NCI-H82 treated with DMSO at 0.1 percent for 48 hours (cell line): ENCODE results near the gene SLC24A4.
"Not testable (repeated sequence)": the region's sequence is repeated elsewhere in the genome, so short reads cannot be mapped to it uniquely, and the experiment has no call there.

Experiments
- DNase-seq: peaks from one replicate; lab custom pipeline; 2025; ENCODE audit not compliant: unreplicated experiment; lab: John Stamatoyannopoulos, UW

Gene SLC24A4

DNA sequence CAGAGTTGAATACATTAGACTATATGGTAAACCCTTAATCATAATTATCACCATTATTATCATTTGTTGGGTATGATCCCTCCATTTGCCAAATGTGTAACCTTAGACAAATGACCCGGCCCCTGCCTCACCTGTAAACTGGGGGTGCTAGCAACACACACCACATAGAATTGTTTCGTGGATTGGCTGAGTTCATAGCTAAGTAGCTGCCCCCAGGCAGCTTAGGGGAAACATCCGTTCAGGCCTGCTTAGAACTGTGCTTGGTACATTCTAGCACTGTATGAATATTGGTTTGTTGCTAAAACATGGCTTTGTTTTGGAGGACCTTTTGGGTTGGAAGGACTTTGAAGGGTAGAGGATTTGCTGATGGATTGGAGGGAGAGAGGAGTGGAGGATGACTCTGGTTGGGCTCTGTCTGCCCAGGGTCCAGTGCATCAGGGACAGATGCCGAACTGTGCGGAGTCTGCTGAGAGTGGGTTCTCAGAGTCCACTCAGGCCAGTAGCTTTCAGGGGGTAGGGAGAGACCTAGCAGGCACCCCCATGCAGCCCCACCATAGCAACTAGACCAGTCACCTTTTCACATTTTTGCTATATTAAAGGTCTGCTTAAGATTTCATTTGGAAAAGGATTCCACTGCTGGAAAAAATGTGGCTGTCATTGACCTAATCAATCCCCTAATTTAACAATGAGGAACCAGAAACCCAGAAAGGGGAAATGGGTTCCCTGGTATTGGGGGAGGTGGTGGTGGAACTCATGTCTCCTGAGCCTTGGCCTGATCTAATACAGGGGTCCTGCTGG is 192.8 kb downstream of the SLC24A4 start:
- DNase-seq = no peak

DNA sequence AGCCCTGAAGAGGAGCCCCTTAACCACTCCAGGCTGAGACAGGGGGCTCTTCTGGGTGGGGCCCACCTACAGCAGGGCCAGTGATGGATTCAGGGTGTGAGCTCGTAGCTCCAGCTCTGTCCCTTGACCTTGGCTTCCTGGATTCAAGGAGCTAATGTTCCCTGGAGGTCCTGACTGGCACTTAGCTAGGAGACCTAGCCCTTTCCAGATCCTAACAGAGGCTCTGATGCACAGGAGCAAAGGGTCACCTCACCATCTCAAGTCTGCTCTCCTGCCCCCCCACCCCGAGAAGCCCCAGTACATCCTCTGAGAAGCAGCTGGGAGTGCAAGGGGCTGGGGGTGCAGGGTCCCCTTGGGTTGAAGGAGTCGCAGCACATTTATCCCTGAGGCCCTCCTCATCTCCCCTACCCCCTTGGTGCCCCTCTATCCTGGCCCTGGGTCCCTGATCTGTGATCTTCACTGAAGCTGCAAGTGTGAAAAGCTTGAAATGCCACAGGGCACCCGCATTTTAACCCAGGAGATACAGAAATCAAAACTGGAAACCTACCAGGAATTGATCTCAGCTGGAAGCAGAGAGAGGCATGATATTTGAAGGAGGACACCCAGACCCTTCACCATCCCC is 193.5 kb downstream of the SLC24A4 start:
- no peak for DNase-seq

DNA sequence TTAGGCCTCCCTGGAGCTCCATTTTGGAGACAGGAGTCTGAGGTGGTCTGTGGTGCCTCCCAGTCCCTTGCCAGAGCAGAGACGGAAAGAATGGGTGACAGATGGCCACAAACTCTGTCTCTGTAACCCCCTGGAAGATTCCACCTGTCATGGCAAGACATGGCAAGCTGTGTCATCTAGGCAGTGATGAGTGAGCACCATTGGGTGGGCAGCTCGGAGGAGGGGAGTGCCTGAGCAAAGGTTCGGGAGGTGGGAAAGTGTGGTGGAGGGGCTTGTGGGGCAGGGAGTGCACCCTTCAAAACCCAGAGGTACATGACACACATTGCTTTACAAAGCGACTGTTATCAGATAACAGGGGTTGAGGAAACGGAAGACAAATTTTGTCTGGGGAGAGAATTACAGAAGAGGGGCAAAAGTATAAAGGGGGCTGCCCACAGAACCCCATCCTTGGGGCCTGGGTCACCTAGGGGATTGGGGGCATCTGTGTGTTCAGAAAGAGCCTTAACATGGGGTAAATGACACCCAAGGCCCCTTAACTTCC is 194.1 kb downstream of the SLC24A4 start:
- no peak for DNase-seq

DNA sequence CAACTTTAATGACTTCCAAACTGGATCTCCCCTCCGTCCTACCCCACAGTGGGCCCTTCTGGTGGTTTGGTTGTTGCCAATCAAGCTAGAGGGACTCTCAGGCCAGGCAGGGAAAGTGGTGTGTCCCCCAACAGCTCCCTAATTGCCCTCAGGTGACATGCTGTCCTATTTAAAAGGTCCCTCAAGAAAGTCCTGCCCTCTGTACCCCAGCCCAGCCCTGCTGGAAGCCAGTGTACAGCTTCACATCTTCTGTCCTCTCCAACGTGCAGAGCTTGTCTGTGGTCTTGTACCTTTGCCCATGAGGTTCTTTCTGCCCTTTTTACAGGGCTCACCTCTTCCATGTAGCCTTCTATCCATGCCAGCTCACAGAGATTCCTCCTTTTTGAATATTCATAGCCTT is 194.8 kb downstream of the SLC24A4 start:
- DNase-seq = no peak

DNA sequence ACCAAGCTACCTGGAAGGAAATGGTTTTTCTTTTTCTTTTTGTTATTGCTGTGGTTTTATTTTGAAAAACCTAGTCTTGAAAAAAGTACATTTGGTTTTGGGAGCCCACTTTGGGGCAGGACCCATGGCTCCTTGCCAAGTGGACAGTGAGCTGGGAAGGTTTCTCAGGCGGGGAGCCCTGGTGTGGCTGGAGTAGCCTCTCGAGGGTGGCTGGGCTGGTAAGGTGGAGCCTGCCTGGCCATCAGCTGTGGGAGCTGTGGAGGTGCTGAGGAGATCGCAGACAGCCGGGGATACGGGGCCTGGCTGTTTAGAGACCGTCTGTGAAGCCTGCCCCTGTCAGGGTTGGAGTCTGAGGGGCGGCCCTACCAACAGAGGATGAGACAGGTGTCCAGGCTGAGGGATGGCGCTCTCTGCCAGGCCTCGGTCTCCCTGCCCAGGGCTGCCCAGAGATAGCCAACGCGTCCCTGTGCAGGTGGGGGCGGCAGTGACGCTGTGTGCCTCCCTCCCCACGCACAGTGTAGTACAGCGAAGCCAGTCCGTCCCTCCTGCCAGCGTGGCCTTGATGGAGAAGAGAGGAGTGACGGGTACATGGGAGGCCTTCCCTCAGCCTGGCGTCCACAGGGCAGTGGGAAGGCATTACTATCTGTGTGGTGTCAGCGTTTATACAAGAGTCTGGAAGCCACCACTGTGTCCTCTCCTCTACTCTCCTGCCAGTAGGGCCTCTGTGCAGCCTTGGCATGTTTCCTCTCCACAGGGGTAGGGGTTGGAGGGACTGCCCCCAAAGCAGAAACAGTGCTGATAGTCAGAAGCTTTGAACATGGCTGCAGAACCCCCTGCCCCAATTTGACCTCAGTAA is 196.5 kb downstream of the SLC24A4 start:
- DNase-seq = no peak

DNA sequence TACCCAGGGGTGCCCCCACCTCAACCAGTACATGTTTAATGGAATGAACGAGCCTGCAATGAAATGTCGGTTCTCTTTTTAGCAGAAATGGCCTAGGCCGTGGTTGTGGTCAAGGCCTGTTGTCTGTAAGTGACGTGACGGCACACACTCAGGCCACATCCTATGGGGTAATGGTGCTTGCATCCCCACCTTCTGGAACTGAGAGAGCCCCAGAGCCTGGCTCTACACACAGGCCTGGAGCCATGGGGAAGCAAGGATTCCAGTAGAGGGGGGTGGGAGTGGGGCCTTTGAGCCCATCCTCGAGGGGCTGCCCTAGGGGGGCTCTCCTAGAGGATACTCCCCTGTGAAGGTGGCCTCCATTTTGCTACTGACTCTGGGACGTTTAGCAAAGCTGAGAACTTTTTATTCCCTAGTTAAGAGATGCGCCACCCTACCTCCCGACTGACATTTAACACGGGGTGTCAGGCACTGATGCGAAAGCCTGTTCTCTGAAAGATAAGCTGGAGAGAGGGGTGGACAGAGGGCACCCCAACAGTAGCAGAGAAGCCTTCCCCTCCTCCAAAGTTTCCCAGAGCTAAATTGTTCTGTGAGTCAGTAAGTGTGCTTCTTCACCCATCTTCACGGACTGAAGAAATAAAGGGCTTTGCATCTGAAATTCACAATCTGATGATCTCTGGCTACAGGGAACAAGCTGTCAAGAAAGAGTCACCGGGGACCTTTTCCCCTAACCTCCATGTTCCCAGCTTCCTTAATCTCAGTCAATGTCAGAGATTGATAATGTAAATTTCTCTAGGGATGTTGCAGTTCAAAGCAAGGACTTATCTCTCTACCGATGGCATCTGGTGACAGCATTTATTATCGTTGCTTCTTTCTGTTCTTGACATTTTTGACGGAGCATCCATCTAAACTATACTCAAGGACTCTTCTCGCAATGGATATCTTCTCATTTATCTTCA is 197.4 kb downstream of the SLC24A4 start:
- DNase-seq = no peak

DNA sequence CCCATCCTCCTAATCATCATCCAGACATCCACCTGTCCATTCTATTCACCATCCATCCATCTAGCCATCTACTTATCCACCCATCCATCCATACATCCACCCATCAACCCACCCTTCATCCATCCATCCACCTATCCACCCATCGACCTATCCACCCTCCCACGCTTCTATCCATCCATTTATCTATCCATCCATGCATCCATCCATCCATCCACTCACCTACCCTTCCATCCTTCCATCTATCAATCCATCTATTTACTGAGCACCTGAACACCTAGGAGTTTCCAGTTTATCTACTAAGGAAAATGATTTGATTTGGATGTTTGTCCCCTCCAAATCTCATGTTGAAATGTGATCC is 198.1 kb downstream of the SLC24A4 start:
- no peak for DNase-seq

DNA sequence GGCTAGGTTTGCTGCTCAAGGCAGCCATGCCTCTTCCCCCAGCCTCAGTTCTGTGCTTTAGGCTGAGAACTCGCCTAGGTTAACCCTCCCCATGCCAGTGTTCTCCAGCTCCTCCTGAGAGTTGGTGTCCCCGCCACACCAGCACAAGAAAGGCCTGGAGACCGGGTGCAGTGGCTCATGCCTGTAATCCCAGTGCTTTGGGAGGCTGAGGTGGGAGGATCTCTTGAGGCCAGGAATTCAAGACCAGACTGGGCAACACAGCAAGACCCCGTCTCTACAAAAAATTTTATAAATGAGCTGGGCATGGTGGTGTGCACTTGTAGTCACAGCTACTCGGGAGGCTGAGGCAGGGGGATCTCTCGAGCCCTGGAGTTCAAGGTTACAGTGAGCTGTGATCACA is 200.8 kb downstream of the SLC24A4 start:
- DNase-seq = no peak

DNA sequence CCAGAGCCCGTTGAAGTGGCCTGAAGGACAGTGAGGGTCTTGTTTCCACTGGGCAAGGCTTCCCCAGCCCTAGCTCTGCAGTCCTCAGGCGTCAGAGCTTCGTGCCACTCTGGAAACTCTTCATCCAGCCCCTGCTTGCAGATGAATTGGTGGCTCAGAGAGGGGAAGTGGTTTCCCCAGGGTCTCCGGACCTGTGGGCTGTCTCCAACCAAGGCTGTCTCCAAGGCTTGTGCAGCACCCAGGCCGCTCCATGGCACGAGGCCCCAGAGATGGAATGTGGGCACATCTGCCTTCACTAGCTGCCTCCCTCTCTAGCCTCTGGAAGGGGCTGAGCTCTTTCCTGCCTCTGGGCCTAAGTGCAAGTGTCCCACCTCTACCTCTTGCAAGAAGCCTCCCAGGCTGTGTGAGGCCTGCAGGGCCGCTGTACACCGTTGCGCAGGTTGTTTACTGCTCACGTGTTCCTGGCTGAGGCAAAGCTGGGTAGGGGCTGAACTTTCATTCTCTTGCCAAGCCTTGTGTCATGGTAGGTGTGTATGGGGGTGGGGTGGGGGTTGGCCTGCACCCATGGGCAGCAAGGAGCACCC is 201.7 kb downstream of the SLC24A4 start:
- DNase-seq = no peak

DNA sequence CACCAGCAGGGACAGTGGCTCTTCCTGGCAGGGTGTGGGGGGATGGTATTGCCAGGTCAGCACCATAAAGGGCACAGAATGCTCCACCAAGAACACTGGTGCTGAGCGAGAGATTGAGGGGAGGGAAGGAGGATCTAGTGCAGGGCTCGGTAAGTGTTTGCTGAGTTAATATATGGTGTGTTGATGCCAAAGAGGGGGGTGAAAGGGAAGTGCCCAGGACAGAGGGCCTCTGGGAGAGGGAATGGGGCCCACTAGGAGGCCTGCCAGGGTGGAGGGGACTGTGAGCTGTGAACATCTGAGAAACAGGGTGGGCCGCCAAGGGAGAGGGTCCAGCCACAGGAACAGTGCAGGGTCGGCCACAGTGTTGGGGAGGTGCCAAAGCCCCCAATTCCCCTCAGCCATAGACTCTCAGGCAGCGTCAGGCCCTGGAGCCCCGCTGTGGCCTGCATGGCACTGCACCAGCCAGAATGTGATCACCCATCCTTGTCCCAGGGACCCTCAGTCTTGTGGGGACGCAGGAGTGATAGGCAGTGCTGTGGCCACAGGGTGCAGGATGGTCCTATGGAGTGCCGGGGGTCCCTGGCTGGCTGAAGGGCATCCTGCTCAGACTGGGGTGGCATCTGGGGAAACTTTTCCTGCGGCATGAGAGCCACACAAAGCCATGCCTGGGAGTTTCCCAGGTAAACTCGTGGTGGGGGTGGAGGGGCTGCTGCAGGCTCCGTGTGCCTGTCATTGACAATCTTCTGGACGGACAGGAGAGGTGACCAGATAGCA is 202.5 kb downstream of the SLC24A4 start:
- no peak for DNase-seq

DNA sequence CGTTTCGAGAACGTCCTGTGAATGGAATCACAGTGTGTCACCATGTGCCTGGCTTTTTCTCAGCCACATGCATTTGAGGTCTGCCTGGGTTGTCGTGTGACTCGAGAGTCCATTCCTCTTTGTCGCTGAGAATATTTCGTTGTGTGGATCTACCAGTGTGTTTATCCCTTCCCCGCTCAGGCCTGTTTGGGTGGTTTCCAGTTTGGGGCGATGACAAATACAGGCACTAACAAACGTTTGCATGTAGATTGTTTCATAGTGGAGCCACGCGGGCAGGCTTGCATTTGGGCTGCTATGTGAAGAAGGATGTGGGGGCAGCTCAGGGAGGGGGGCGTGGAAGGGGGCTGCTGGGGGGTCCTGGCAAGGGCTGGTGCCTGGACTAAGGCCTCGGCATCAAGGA is 204.8 kb downstream of the SLC24A4 start:
- no peak for DNase-seq

DNA sequence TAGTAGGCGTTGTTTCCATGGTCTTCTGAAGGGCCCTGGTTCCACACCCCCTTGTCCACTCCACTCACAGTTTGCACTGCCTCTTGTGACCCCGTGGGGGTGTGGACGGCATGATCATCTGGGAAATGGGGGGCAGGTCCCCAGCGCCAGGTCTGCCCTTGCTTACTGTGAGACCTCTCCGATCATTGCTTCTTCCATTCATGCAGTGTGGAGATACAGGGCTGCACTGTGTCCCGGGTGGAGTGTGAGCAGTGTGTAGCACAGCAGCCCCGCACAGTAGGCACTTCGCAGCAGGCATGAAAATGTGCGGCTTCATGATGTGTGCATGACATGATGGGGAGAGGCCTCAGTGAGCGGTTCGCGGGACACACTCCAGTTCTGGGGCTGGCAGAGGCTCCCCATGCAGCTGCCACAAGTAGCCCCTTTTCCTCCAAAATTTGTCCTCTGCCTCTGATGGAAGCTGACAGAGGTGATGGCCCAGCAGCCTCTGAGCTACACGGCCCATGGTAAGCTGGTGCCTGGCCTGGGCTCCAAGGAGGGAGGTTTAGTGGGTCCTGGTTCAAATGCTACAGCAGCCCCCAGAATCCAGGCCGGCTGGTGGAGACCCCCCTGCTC is 205.6 kb downstream of the SLC24A4 start:
- DNase-seq = no peak

DNA sequence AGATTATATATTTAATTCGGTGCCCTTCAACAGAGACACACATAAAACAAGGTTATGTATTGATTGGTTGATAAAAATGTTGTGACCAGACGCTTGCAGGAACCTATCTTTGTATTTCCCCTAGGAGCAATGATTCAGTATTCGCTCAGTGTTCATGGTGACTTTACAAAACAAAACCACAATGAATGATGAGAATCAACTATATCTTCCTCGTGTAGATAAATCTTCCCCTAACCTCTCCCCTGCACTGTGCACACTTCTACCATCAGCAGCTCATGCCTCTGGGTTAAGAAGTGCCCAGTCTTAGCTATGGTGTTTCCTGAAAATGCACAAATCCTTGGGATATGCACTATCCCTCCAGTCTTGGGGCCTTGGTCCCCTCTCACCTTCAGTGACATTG is 206.9 kb downstream of the SLC24A4 start:
- no peak for DNase-seq

DNA sequence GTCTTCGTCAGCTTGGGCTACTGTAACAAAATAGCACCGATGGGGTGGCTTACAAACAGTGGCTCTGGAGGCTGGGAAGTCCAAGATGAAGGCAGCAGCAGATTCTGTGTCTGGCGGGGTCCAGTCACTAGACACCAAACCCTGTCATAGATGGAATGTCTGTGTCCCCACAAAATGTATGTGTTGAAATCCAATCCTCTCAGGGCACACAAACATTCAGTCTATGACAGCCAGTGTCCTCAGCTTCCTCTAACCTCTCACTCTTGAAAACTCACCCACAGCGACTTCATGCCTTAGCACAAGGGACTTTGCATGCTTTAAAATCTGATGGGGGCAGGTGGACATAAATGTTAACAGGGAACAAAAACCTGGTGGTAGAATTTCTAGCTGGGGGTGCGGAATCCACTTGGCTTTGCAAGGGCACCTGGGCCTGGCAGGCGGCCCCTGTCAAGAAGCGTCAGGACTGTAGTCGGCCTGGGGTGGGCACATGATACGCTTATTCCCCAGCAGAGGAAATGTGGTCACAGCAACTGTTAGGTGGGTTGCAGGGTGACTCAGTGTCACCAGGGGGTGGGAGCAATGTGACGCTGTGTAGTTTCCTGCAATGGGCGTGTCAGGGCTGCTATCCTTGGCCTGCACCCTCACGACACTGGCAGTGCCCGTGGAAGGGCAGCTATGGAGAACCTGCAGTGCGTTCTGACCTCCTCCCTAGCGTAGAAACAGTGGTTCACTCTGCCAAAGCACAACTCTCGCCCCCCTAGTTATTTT is 208.3 kb downstream of the SLC24A4 start:
- DNase-seq = no peak

DNA sequence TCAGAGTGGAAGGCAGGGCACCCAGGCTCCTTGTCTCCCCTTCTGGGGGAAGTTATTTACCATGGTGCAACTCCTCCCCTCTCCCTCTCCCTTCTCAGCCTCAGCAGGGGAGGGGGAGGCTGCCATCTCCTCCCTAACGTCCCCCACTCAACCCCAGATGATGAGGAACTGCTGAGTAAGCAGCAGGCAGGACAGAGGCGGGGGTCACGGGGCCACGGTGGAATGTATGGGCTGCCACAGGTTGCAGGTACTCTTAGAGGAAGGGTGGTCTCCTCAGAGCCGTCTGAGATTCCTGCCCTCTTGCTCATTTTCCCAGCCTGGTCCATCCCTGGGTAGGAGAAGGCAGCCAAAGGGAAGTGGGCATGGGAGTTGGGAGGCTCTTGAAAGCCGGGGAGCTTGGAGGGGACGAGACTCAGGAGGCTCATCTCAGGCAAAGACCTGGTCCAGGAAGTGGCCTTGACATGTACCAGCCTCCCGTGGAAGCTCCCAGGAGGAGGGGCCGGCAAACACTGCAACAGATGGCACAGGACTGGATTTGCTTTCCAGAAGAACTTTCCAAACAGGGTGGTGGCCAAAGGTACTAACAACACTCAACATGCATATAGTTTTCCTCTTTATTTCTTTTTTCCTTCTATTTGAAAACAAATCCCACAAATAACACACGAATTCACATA is 209.7 kb downstream of the SLC24A4 start:
- DNase-seq = no peak

DNA sequence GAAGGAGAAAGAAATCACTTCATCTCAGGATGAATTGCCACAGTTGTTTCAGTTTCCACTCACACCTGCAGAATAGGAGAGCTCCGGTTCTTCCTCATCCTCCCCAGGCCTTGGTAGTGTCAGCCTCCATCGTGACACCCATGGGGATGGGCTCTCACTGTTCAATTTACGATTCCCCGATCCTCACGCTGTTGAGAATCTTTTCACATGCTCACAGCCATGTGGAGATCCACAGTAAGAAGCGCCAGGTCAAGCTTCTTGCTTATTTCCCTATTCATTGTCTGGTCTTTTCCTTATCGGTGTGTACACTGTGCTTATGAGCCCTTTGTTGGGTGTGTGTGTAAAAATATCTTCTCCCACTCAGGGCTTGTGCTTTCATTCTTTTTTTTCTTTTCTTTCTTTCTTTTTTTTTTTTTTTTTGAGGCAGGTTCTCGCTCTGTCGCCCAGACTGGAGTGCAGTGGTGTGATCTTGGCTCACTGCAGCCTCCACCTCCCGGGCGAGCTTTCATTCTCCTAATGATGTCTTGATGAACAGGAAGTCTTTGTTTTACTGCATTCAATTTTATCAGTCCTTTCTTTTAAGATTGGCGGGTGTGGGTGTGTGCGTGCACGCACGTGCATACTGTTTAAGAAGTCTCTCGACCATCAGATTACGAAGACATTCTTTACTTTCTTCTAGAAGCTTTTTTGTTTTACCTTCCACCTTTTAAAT is 212.1 kb downstream of the SLC24A4 start:
- DNase-seq = no peak

DNA sequence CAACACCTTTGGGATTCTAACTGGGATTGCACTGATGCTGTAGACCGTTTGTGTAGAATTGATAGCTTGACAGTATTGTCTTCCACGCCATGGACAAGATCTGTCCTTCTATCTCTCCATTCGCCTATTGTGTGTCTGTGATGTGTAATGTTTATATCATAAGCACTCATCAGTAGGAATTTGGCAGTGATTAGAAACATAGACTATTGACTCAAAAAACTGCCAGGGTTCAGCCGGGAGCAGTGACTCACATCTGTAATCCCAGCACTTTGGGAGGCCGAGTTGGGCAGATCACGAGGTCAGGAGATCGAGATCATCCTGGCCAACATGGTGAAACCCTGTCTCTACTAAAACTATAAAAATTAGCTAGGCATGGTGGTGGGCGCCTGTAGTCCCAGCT is 213.3 kb downstream of the SLC24A4 start:
- not testable (repeated sequence) for DNase-seq
